ENCODE measurements around the gene LATS2.

The LATS2 gene

DNA sequence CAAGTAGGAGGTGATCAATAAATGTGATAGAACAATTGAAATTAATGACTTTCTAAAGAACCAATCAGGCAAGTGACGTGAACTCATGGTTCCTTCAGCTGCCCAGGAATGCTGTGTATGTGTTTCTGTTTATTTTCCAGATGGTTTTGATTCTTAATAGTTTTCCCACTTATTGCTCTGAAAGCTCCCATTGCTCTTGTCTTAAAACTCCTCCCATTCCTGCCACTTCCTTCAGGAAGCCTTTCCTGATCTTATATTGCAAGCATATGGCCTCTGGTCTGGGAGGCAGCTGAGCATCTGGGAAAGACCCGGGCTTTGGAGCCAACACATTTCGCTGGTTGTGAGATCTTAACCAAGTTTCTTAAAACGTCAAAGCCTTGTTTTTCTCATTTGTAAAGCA, 17.1 kb upstream of the LATS2 start:
- H3K27ac Mint-ChIP-seq, result no peak overlapping the region
- no peaks in the 10 kb centered on the region for H3K27me3 Mint-ChIP-seq
- DNase-seq, result no peak
- H3K4me1 Mint-ChIP-seq, result peaks cover 16% of the 10 kb centered on the region
- H3K4me3 Mint-ChIP-seq, result no peak overlapping the region
- ATAC-seq, result no peak
- no peaks in the 10 kb centered on the region for H3K9me3 Mint-ChIP-seq

DNA sequence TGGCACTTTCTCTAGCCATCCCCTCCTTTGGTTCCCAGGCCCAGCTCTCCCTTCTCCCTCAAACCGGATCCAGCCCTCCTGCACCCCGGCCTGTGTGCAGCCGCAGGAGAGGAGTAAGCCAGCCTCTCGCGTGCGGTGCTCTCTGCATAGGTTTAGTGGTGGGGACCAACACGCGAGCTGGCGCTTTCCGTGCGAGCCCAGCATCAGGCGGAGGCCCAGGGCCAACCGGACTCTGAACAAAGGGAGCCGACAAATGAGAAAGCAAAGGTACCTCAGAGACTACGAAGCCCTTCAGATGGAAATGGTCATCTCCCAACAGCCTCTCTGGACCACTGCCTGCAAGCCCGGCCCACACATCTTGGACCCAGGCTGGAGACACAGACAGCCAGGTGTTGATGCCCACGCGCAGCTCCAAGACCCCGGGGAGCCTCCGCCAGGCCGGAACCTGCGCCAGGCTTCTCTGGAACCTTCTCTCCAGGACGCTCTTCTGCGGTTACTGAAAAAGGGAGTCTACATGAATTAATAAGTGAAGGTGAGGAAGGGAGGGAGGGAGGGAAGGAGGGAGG, 16.5 kb upstream of the LATS2 start:
- Mint-ChIP-seq H3K4me1 (peaks cover 16% of the 10 kb centered on the region), H3K27ac (peak overlapping the region; percentile 30 to 89), H3K9me3 (no peaks in the 10 kb centered on the region), H3K27me3 (no peaks in the 10 kb centered on the region), H3K4me3 (peak overlapping the region in 1 of 2 donors; percentile 50)
- no peak for ATAC-seq
- DNase-seq, result no peak

DNA sequence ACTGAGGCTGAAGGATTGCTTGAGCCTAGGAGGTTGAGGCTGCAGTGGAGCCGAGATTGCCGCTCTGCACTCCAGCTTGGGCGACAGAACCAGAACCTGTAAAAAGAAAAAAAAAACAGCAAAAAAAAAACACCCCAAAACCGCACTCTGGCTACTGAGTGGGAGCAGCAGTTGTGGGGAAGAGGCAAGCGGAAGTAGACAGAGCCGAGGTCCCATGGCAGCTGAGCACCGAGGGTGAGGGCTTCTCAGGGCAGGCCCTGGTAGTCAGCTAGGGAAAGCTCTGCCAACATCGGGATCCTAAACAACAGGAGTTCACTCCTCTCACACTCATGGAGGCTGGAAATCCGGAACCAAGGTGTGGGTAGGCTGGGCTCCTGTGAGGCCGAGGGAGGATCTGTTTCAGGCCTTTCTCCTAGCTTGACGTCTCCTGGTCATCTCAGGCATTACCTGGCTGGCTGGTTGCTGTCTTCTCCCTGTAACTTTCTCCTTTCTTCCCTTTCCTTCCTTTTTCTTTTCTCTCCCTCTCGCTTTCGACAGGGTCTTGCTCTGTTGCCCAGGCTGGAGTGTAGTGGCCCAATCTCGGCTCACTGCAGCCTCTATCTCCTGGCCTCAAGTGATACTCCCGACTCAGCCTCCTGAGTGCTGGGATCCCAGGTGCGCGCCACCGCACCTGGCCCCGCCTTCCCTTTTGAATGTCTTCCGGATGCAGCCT, 15.8 kb upstream of the LATS2 start:
- peak overlapping the region in 1 of 2 donors; percentile 89 for H3K27ac Mint-ChIP-seq
- H3K27me3 Mint-ChIP-seq, result no peaks in the 10 kb centered on the region
- peak overlapping the region; percentile 34 to 50 for H3K4me3 Mint-ChIP-seq
- no peak for ATAC-seq
- peaks cover 16% of the 10 kb centered on the region for H3K4me1 Mint-ChIP-seq
- no peak for DNase-seq
- H3K9me3 Mint-ChIP-seq, result no peaks in the 10 kb centered on the region

DNA sequence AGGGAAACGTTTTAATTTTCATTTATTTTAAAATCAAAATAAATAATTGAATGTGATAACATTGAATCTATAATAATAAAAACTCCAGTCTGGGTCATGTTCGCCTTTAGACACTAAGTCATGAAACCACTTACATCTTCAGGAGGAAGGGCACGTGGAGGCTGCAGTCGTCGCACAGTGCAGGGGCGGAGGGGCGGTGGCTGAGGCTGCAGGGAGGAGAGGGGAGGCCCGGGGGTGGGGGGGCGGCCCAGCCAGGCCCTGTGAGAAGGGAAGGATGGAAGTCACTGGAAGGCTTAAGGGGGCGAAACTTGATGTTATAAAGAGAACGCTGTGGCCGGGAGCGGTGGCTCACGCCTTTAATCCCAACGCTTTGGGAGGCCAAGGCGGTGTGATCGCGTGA, 14.9 kb upstream of the LATS2 start:
- H3K27me3 Mint-ChIP-seq, result no peaks in the 10 kb centered on the region
- ATAC-seq (peak; percentile 39), DNase-seq (peak in 1 of 2 donors; percentile 32)
- H3K4me1 Mint-ChIP-seq, result peaks cover 25% of the 10 kb centered on the region
- peak overlapping the region; percentile 39 to 47 for H3K4me3 Mint-ChIP-seq
- H3K27ac Mint-ChIP-seq, result peak overlapping the region; percentile 42 to 82
- H3K9me3 Mint-ChIP-seq, result no peaks in the 10 kb centered on the region

DNA sequence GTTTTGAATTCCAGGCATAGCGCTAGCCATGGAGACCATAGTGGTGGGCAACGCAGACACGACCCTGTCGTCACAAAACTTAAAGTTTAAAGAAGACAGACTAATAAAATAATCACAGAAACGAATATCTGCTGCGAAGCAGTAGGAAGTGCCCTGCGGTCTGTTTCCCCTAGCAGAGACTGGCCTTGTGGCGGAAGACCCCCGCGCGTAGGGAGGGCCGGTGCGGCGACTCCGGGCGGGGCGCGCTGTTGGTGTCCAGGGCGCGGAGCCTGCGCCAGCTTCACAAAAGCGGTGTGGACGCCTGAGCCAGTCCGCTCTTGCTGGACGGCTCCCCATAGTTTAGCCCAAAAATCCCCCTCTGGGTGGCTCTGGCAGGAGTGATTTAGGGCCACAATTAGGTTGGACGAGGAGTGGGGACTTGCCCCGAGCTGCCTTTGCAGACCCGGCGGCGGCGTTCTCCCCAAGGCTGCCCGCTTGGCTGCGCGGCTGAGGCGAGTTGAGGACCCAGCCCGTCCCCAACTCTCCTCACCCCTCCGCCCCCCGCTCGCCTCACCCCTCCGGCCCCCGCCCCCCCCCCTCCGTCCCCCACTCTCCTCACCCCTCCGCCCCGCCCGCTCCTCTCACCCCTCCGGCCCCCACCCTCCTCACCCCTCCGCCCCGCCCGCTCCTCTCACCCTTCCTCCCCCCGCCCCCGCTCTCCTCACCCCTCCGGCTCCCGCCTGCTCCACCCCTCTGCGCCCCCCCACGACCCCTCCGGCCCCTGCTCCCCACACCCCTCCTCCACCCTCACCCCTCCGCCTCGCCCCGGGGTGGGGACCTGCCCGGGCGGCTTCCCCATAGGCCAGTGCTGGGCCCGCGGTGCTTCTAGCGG, 14.2 kb upstream of the LATS2 start:
- Mint-ChIP-seq H3K4me1 (peaks cover 29% of the 10 kb centered on the region), H3K4me3 (peak overlapping the region; percentile 86), H3K27ac (peak overlapping the region; percentile 94 to 97), H3K9me3 (no peaks in the 10 kb centered on the region), H3K27me3 (no peaks in the 10 kb centered on the region)
- DNase-seq (peak; percentile 41 to 54), ATAC-seq (peak; percentile 70)

DNA sequence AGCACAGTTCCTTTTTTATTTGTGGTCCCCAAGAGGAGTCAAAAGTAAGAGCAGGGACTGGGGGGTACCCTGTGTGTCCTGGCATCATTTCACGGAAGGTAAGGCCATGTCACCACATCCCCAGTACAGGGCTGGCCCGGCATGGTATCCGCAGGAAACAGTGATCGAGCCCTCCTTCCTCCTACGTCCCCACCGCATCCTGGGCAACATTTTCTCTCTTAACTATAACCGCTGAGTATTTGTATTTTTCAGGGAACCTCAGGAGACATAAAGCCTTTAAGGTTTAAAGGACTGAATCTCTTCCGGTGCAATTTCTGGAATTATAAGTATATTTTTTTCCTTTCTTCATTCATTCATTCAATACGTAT, 13.6 kb upstream of the LATS2 start:
- no peaks in the 10 kb centered on the region for H3K27me3 Mint-ChIP-seq
- H3K4me3 Mint-ChIP-seq, result peak overlapping the region; percentile 86
- H3K27ac Mint-ChIP-seq, result peak overlapping the region; percentile 94 to 97
- no peaks in the 10 kb centered on the region for H3K9me3 Mint-ChIP-seq
- ATAC-seq (peak; percentile 90), DNase-seq (peak in 1 of 2 donors; percentile 62)
- peaks cover 29% of the 10 kb centered on the region for H3K4me1 Mint-ChIP-seq

DNA sequence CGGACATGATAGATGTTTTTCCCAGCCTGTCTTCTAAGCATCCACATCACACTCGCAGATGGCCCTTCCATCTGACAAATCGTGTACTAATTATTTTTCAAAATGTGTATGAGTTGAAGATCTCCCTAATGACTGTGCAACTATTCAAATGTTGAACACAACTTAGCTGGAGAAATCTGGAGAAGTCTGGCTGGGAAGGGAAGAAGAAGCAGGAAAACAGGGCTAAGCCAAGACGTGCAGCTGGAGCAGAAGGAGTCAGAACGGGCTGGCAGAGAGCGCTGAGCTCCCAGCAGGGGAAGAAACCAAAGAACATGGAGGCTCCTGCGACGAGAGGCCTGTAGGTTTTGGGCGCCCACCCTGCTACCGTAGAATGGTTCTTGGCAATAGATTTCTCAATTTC, 13.2 kb upstream of the LATS2 start:
- Mint-ChIP-seq H3K4me1 (peaks cover 29% of the 10 kb centered on the region), H3K4me3 (peak overlapping the region; percentile 86), H3K9me3 (no peaks in the 10 kb centered on the region), H3K27me3 (no peaks in the 10 kb centered on the region), H3K27ac (peak overlapping the region in 1 of 2 donors; percentile 97)
- DNase-seq (no peak), ATAC-seq (no peak)

DNA sequence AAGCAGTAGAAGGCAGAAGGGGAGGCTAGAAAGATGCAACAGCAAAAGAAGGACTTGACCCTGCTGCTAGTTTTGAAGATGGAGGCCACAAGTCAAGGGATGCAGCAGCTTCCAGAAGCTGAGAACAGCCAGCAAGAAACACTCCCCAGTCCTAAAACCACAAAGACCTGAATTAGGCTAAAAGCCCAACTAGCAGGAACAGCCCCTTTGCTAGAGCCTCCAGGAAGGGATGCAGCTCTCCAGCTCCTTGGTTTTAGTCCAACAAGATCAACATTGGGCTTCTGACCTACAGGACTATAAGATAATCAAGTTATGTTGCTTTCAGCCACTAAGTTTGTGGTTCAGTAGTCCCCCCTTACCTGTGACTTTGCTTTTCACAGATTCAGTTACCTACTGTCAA, 10.5 kb upstream of the LATS2 start:
- H3K27me3 Mint-ChIP-seq, result no peaks in the 10 kb centered on the region
- H3K4me1 Mint-ChIP-seq, result peaks cover 29% of the 10 kb centered on the region
- no peak overlapping the region for H3K27ac Mint-ChIP-seq
- DNase-seq (no peak), ATAC-seq (no peak)
- H3K4me3 Mint-ChIP-seq, result no peak overlapping the region
- H3K9me3 Mint-ChIP-seq, result no peaks in the 10 kb centered on the region

DNA sequence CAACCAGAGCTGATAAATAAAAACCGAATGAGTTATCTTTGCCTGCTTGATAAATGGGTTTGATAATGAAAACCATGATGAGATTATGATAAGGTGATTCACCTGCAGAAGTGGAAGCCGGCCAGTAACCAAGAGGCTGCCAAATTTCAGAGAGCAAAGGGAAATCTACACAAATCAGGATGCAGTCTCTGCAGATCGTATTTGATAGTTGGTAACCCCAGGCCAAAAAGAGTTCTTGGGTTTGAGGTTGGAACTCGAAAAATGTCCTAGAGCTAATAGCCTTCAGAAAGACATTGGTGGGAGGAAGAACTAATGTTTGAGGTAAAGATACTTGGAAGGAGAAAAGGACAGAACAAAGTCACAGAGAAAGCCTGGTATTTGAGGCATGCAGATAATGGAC, 9.6 kb upstream of the LATS2 start:
- peaks cover 29% of the 10 kb centered on the region for H3K4me1 Mint-ChIP-seq
- ATAC-seq, result no peak
- no peaks in the 10 kb centered on the region for H3K27me3 Mint-ChIP-seq
- no peak overlapping the region for H3K4me3 Mint-ChIP-seq
- no peak for DNase-seq
- no peak overlapping the region for H3K27ac Mint-ChIP-seq
- H3K9me3 Mint-ChIP-seq, result no peaks in the 10 kb centered on the region

DNA sequence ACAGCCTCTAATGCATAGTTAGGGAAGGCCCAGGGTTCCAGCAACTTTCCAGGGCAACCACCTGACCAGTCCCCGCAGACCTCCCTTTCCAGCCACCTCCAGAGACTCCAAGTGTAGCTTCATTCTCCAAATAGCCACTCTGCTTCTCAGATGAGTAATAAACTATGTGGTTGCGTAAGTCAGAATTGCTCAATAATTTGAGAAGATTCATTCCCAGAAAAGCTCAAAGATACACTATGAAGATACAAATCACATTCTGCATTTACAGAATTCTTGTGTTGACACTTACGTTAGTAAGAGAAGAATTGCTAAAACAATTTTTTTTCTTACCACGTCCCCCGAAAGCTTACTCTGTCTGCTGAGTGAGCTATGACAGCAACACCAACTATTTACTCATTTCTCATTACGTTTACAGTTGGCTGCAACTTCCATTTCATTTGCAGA, 8.2 kb upstream of the LATS2 start:
- H3K27ac Mint-ChIP-seq, result no peak overlapping the region
- no peak for DNase-seq
- peaks cover 19% of the 10 kb centered on the region for H3K4me1 Mint-ChIP-seq
- ATAC-seq, result no peak
- no peaks in the 10 kb centered on the region for H3K9me3 Mint-ChIP-seq
- no peaks in the 10 kb centered on the region for H3K27me3 Mint-ChIP-seq
- no peak overlapping the region for H3K4me3 Mint-ChIP-seq

DNA sequence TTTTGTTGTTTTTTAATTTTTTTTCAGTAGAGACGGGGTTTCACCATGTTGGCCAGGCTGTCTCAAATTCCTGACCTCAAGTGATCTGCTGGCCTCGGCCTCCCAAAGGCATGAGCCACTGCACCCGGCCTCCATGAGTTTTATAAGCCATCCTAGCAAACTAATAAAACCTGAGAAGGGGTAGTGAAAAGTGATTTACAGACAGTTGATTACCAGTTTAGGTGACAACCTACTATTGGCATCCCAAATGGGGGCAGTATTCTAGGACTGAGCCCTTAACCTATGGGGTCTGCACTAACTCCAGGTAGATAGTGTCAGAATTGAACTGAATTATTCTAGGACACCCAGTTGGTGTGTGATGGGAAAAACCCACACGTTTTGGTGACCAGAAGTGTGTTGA, 6.5 kb upstream of the LATS2 start:
- Mint-ChIP-seq H3K27ac (no peak overlapping the region), H3K4me3 (no peak overlapping the region), H3K9me3 (no peaks in the 10 kb centered on the region), H3K27me3 (peaks cover 13% of the 10 kb centered on the region), H3K4me1 (peaks cover 13% of the 10 kb centered on the region)
- no peak for ATAC-seq
- DNase-seq, result no peak

DNA sequence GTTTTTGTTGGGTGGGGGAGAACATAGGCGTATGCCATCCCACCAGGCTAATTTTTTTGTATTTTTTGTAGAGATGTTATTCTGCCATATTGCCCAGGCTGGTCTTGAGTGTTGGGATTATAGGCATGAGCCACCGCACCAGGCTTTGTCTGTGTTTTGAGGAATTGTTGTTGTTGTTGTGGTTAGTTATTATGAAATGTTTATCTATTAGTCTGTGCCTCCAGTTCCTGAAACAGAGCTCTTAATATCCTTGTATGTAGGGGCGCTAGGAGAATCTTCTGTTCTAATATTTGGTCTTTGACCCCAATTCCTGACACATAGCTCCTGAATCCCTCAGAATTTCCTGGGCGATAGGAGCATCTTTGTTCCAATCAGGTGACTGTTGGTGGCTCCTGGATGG, 5.6 kb upstream of the LATS2 start:
- peaks cover 11% of the 10 kb centered on the region for H3K4me1 Mint-ChIP-seq
- no peaks in the 10 kb centered on the region for H3K9me3 Mint-ChIP-seq
- H3K27me3 Mint-ChIP-seq, result peaks cover 22% of the 10 kb centered on the region

DNA sequence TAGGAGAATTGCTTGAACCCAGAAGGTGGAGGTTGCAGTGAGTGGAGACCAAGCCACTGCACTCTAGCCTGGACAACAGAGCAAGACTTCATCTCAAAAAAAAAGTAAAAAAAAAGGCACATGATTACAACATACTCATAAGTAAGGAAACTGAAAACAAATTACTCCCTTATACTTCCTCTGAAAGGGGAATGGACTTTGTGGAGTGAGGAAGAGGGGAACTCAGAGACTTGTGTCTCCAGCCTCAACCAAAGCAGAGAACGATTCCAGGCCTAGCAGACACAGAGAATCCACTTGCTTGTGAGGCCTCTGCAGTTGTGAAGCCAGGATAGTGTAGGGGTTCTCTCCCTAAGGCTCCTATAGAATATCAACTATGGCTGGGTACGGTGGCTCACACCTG, 4.3 kb upstream of the LATS2 start:
- Mint-ChIP-seq H3K4me3 (no peak overlapping the region), H3K4me1 (peaks cover 6% of the 10 kb centered on the region), H3K27ac (no peak overlapping the region), H3K9me3 (no peaks in the 10 kb centered on the region), H3K27me3 (peaks cover 29% of the 10 kb centered on the region)
- ATAC-seq (no peak), DNase-seq (no peak)

More for the DNA sequence above, 5.6 kb upstream of the LATS2 start:
- no peak for ATAC-seq
- DNase-seq, result no peak
- H3K4me3 Mint-ChIP-seq, result no peak overlapping the region
- no peak overlapping the region for H3K27ac Mint-ChIP-seq

DNA sequence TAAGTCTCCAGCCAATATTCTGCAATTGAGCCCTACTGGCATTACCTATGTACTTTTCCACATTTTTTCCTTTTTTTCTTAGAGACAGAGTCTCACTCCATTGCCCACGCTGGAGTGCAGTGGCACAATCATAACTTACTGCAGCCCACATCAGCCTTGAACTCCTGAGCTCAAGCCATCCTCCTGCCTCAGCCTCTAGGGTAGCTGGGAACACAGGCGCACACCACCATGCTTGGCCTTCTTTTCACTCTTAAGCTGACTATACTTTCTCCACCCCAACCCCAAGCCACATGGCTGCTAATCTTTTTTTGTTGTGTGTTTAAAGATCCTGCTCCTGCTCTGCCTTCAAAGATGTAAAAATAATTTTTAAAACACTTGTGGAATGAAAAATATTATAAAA, 1.6 kb upstream of the LATS2 start:
- no peak for DNase-seq
- Mint-ChIP-seq H3K27me3 (peaks cover 41% of the 10 kb centered on the region), H3K4me3 (no peak overlapping the region), H3K27ac (no peak overlapping the region), H3K4me1 (peaks cover 6% of the 10 kb centered on the region), H3K9me3 (no peaks in the 10 kb centered on the region)
- no peak for ATAC-seq

DNA sequence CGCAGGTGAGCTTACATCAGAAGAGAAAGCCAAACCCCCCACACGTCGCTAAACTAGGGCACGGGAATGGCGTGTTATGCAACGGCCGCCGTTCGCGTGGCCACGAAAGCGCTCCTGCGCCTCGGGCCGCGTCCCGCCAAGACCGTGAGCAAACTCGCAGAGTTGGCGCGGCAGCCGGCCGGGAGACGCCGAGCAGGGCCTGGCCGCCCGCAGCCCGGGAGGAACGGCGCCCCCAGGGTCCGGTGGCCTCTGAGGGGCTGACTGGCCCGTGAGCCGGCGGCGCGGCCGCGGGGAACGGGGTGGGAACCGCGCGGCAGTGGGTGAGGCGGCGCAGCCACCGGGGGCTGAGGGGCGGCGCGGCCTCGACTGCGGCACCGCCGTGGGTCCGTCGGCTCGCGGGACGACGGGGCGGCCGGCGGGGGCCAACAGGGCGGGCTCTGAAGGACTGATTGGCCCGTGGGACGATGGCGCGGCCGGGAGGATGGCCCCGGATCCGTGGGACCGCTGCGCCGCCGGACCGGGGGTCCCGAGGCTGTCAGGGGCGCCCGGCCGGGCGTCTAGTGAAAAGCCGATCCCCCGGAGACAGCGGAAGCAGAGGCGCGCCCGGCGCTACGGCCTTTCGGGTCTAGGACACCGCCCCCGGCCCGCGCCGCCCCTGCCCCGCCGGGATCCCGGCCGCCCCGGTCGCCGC, 903 bp downstream of the LATS2 start:
- DNase-seq (peak in 1 of 2 donors; percentile 14), ATAC-seq (peak; percentile 52)
- H3K4me1 Mint-ChIP-seq, result peaks cover 6% of the 10 kb centered on the region
- H3K4me3 Mint-ChIP-seq, result peak overlapping the region; percentile 62 to 87
- no peaks in the 10 kb centered on the region for H3K9me3 Mint-ChIP-seq
- peaks cover 41% of the 10 kb centered on the region for H3K27me3 Mint-ChIP-seq
- no peak overlapping the region for H3K27ac Mint-ChIP-seq
